Central memory CD8-positive, alpha-beta T cell (primary cell): ENCODE results near the gene PCCB.
"Not testable (repeated sequence)": the region's sequence is repeated elsewhere in the genome, so short reads cannot be mapped to it uniquely, and the experiment has no call there.

Source experiments
- ATAC-seq: fragments of 150-1000 bp; cut with Tn5 transposase; replicated peaks from 2 replicates; pipeline ENCODE4 v1.10.0; 2022; ENCODE audit warnings: mild to moderate bottlenecking, moderate FRiP score, moderate number of reproducible peaks; ENCODE audit not compliant: poor library complexity, severe bottlenecking; ENCODE audit errors: extremely low read depth
- DNase-seq, 2 donors: peaks; one replicate each; pipeline ENCODE4 v3.0.0; 2021; ENCODE audit warnings: low spot score in 2 of 2
- H3K27ac Mint-ChIP-seq: one replicate; pipeline ENCODE4 v1.8.0; 2022; ENCODE audit warnings: low read depth, mild to moderate bottlenecking, moderate library complexity, mixed read lengths
- H3K27me3 Mint-ChIP-seq: one replicate; pipeline ENCODE4 v1.8.0; 2022; ENCODE audit warnings: mixed read lengths
- H3K36me3 Mint-ChIP-seq: one replicate; pipeline ENCODE4 v1.8.0; 2022; ENCODE audit warnings: mild to moderate bottlenecking, moderate library complexity, mixed read lengths; ENCODE audit not compliant: insufficient read depth
- H3K4me1 Mint-ChIP-seq: one replicate; pipeline ENCODE4 v1.8.0; 2022; ENCODE audit warnings: mixed read lengths
- H3K4me3 Mint-ChIP-seq: one replicate; pipeline ENCODE4 v1.8.0; 2022; ENCODE audit warnings: mild to moderate bottlenecking, moderate library complexity, mixed read lengths
- H3K9me3 Mint-ChIP-seq: one replicate; pipeline ENCODE4 v1.8.0; 2022; ENCODE audit warnings: mixed read lengths

Gene PCCB

DNA sequence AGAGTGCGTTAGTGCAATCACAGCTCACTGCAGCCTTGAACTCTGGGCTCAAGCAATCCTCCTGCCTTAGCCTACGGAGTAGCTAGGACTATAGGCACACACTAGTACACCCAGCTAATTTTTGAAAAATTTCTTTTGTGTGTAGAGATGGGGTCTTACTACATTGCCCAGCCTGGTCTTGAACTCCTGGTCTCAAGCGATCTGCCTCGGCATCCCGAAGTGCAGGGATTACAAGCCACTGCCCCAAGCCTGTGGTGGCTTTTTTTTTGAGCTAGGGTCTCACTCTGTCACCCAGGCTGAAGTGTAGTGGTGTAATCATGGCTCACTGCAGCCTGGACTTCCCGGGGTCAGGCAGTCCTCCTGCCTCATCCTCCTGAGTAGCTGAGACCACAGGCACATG is 17.1 kb downstream of the PCCB start:
- H3K4me3 Mint-ChIP-seq = no peak overlapping the region
- no peaks in the 10 kb centered on the region for H3K27me3 Mint-ChIP-seq
- peaks cover 24% of the 10 kb centered on the region for H3K4me1 Mint-ChIP-seq
- no peak for ATAC-seq
- H3K36me3 Mint-ChIP-seq = peaks cover 23% of the 10 kb centered on the region
- no peaks in the 10 kb centered on the region for H3K9me3 Mint-ChIP-seq
- H3K27ac Mint-ChIP-seq = no peak overlapping the region
- no peak for DNase-seq

DNA sequence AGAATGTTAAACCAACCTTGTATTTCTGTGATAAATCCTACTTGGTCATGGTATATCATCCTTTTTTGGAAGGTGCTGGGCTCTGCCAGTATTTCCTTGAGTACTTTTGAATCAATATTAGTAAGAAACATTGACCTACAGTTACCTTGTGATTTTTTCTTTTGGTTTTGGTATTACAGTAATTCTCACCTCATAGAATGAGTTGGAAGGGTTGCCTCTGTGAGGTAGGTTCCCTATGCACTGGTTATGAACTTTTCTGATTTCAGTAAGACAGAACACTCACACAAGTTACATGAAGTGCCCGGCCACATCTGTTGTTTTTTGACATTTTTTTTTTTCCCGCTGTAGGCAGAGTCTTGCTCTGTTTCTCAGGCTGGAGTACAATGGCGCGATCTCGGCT is 20.0 kb downstream of the PCCB start:
- no peak for ATAC-seq
- Mint-ChIP-seq H3K36me3 (peaks cover 8% of the 10 kb centered on the region), H3K27ac (no peak overlapping the region), H3K4me1 (peaks cover 46% of the 10 kb centered on the region), H3K9me3 (no peaks in the 10 kb centered on the region), H3K4me3 (no peak overlapping the region), H3K27me3 (no peaks in the 10 kb centered on the region)
- DNase-seq = no peak

DNA sequence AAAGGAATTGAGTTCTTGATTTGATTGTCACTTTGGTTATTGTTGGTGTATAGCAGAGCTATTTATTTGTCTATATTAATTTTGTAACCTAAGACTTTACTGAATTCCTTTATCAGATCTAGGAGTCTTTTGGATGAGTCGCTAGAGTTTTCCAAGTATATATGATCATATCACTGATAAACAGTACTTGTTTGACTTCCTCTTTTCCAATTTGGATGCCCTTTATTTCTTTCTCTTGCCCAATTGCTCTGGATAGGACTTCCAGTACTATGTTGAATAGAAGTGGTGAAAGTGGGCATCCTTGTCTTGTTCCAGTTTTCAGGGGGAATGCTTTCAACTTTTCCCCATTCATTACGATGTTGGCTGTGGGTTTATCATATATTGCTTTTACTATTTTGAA is 21.5 kb downstream of the PCCB start:
- DNase-seq, H3K36me3 Mint-ChIP-seq, ATAC-seq, H3K9me3 Mint-ChIP-seq, H3K4me3 Mint-ChIP-seq, H3K27me3 Mint-ChIP-seq, H3K27ac Mint-ChIP-seq: not testable (repeated sequence)
- H3K4me1 Mint-ChIP-seq = peaks cover 45% of the 10 kb centered on the region

DNA sequence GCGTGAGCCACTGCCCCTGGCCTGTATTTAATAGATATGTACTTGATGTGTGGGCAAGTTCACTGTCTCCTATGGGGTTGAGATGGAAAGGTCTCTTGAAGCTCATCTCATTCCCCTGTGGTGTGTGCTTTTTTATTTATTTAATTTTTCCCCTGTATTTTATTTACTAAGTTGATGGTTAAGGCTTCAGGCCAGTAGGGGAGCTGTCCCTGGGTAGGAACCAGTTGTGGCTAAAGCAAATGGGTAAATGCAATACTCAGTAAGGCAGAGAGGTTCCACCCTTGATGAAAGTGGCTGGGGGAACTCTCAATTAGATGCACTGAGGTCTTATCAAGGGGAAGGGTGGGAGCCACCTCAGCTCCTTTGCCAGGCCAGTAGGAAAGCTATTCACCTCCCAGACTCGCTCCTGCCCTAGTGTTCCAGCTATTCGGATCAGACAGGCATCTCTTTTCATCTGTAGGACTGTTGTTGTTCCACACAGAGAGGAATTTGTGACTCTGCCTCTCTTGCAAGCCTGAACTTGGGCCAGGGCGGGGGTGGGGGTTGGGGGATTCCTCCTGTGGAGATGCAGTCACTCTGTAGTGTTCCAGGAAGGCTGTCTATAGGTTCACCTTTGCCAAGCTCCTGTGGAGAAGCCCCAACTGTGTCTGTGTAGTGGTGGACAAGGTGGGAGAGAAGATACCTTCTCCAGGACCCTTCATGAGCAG is 26.1 kb downstream of the PCCB start:
- DNase-seq (no peak), ATAC-seq (no peak)
- Mint-ChIP-seq H3K27me3 (no peaks in the 10 kb centered on the region), H3K4me1 (peaks cover 47% of the 10 kb centered on the region), H3K27ac (no peak overlapping the region), H3K9me3 (peaks cover 16% of the 10 kb centered on the region), H3K4me3 (no peak overlapping the region), H3K36me3 (peaks cover 5% of the 10 kb centered on the region)

DNA sequence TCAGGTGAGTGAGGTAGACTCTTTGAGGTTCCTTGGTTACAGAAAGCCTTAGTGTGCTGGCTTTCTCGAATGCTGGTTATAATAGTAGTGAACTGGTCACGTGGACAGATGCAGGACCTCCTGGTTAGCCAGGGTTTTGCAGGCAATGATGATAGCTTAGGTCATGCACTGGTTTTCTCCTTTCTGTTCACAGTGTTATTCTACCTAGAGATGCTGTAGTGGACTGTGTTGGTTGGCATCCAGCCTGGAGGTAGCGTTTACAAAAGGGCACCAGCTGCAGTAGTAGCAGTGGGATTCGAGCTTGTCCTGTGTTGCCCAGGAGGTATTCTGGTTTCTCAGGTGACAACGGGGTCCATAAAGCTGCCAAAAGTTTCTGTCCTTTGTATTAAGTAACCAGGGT is 27.0 kb downstream of the PCCB start:
- Mint-ChIP-seq H3K27ac (no peak overlapping the region), H3K36me3 (peaks cover 5% of the 10 kb centered on the region), H3K9me3 (peaks cover 17% of the 10 kb centered on the region), H3K27me3 (no peaks in the 10 kb centered on the region), H3K4me1 (peaks cover 38% of the 10 kb centered on the region), H3K4me3 (no peak overlapping the region)
- DNase-seq (no peak), ATAC-seq (no peak)

DNA sequence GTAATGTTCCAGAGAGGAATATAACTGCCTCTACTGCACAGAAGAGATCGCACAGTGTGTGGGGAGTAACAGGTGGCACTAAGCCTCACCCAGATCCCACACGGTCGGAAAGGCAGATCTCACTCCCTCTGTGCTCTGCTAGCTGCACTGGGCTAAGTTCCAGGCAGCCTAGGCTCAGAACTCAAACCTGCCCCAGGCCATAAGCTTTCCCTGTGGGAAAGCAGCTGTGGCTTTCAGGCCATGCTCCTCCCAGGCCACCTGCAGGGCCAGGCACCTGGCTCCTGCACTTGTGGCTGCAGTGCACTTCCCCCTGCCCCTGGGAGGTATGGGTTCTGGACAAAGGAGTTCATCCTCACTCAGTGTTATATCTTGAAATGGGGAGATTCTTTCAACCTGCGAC is 27.5 kb downstream of the PCCB start:
- Mint-ChIP-seq H3K9me3 (peaks cover 17% of the 10 kb centered on the region), H3K4me1 (peaks cover 33% of the 10 kb centered on the region), H3K4me3 (no peak overlapping the region), H3K27me3 (no peaks in the 10 kb centered on the region), H3K27ac (no peak overlapping the region), H3K36me3 (peaks cover 5% of the 10 kb centered on the region)
- DNase-seq (no peak), ATAC-seq (no peak)

DNA sequence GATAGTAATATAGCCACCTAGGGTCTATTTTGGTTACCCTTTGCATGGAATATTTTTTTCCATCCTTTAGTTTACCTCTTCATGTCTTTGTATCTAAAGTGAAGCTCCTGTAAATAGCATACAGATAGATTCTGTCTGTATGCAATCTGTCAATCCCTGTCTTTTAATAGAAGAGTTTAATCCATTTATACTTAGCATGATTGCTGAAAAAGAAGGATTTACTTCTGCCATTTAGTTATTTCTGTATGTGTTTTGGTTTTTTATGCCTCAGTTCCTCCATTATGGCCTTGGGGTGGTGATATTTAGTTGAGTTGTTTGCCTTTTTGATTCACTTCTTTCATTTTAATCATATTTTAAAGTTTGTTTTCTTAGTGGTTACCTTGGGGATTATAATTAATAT is 29.0 kb downstream of the PCCB start:
- DNase-seq (no peak), ATAC-seq (no peak)
- no peaks in the 10 kb centered on the region for H3K27me3 Mint-ChIP-seq
- H3K36me3 Mint-ChIP-seq = peaks cover 8% of the 10 kb centered on the region
- no peak overlapping the region for H3K27ac Mint-ChIP-seq
- H3K4me1 Mint-ChIP-seq = peaks cover 22% of the 10 kb centered on the region
- peaks cover 17% of the 10 kb centered on the region for H3K9me3 Mint-ChIP-seq
- H3K4me3 Mint-ChIP-seq = no peak overlapping the region

GRCh38 chr3:136280961-136281360 is 30.8 kb downstream of the PCCB start:
- peaks cover 17% of the 10 kb centered on the region for H3K9me3 Mint-ChIP-seq
- no peak for DNase-seq
- no peak overlapping the region for H3K4me3 Mint-ChIP-seq
- peaks cover 14% of the 10 kb centered on the region for H3K36me3 Mint-ChIP-seq
- H3K4me1 Mint-ChIP-seq = peaks cover 18% of the 10 kb centered on the region
- H3K27me3 Mint-ChIP-seq = no peaks in the 10 kb centered on the region
- ATAC-seq = no peak
- peak overlapping the region; percentile 20 for H3K27ac Mint-ChIP-seq

GRCh38 chr3:136281966-136282520 is 31.9 kb downstream of the PCCB start:
- Mint-ChIP-seq H3K36me3 (peaks cover 18% of the 10 kb centered on the region), H3K27me3 (no peaks in the 10 kb centered on the region), H3K27ac (no peak overlapping the region), H3K4me1 (peaks cover 18% of the 10 kb centered on the region), H3K9me3 (peaks cover 17% of the 10 kb centered on the region), H3K4me3 (no peak overlapping the region)
- ATAC-seq (no peak), DNase-seq (no peak)

GRCh38 chr3:136283627-136284026 is 33.5 kb downstream of the PCCB start:
- Mint-ChIP-seq H3K27ac (no peak overlapping the region), H3K4me3 (no peak overlapping the region), H3K4me1 (peaks cover 11% of the 10 kb centered on the region), H3K36me3 (peaks cover 18% of the 10 kb centered on the region), H3K27me3 (no peaks in the 10 kb centered on the region), H3K9me3 (peaks cover 14% of the 10 kb centered on the region)
- ATAC-seq = no peak
- DNase-seq = no peak

- no peak overlapping the region for H3K27ac Mint-ChIP-seq
- DNase-seq (no peak), ATAC-seq (no peak)
- H3K27me3 Mint-ChIP-seq = no peaks in the 10 kb centered on the region
- H3K4me1 Mint-ChIP-seq = peaks cover 9% of the 10 kb centered on the region
- H3K4me3 Mint-ChIP-seq = no peak overlapping the region
- no peaks in the 10 kb centered on the region for H3K9me3 Mint-ChIP-seq
- peaks cover 10% of the 10 kb centered on the region for H3K36me3 Mint-ChIP-seq
Observed at GRCh38 chr3:136291302-136291701, 41.2 kb downstream of the PCCB start.

- Mint-ChIP-seq H3K27ac (no peak overlapping the region), H3K4me3 (no peak overlapping the region), H3K27me3 (no peaks in the 10 kb centered on the region), H3K9me3 (no peaks in the 10 kb centered on the region), H3K36me3 (peaks cover 6% of the 10 kb centered on the region), H3K4me1 (peaks cover 9% of the 10 kb centered on the region)
- ATAC-seq (no peak), DNase-seq (no peak)
Observed at GRCh38 chr3:136292500-136292899, 42.4 kb downstream of the PCCB start.

DNA sequence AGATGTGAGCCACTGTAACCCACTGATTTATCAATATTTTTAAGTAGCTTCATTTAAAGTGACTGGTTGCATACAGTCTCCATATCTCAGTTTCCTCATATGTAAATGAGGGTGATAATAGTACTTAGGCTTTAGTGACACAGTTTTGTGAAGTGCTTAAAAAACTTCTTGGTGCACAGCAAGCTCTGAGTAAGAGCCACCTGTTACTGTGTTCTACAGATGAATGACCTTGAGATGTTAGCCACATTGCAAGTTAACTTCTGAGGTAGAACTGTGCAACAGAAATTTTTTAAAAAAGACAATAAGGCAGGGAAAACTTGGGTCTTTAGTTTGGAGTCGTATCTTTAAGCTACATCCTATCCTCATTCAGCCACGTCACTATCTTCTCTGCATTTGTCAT is 43.1 kb downstream of the PCCB start:
- H3K27me3 Mint-ChIP-seq = no peaks in the 10 kb centered on the region
- peaks cover 6% of the 10 kb centered on the region for H3K36me3 Mint-ChIP-seq
- peaks cover 9% of the 10 kb centered on the region for H3K4me1 Mint-ChIP-seq
- no peak overlapping the region for H3K27ac Mint-ChIP-seq
- no peaks in the 10 kb centered on the region for H3K9me3 Mint-ChIP-seq
- no peak overlapping the region for H3K4me3 Mint-ChIP-seq
- ATAC-seq = no peak
- no peak for DNase-seq
